Measurements from ENCODE around the gene CMYA5. TPM values are rescaled to one million over a fixed set of nuclear protein-coding genes. Genes with fewer than 3 reads are reported as not detected.

CMYA5 gene
- total RNA-seq, 2 donors from 2014 or later, result 0.64 to 1.5 TPM

DNA sequence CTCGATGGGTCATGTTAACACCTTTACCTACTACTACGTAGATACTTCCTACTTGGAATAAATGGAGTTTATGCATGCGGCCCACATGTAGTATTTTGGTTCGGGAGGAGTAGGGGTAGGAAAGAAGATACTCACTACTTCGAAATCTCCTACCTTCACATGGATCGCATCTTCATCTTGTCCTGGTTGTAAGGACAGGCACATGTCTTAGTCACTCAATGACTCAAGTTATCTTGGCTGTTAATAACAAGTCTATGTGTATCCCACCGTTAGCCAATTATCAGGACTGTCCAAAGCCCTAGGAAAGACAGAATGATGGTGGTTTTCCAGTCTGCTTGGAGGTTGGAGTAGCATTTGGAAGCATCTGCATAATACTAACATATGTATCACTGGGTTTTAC is 24.1 kb downstream of the CMYA5 start:
- no peak for ATAC-seq
- DNase-seq (ENCODE audit: low spot score), result no peak
- no peak overlapping the region for H3K4me3 Mint-ChIP-seq
- no peak overlapping the region for H3K27ac Mint-ChIP-seq
- H3K9me3 Mint-ChIP-seq, result no peaks in the 10 kb centered on the region
- no peaks in the 10 kb centered on the region for H3K4me1 Mint-ChIP-seq (ENCODE audit: low read depth in 2 of 2)
- H3K27me3 Mint-ChIP-seq, result no peaks in the 10 kb centered on the region
- no peaks in the 10 kb centered on the region for H3K36me3 Mint-ChIP-seq

DNA sequence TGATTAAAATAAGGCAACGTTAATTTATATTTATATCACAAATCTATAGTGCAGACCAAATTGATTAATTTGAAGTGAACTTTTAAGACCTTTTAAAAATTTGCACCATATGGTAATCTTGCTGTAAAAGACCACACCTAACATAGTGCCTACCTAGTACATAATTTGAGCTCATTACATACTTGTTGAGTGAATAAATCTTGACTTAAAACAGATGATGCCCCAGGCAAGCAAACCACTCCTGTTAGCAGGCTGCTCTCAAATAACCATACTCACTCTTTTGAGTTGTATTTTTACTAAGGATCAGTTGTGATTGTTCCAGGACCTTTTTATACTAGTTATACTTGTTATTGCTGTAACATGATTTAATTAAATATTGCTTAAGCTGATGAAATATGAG is 27.2 kb downstream of the CMYA5 start:
- Mint-ChIP-seq H3K4me3 (no peak overlapping the region), H3K27ac (no peak overlapping the region), H3K4me1 (ENCODE audit: low read depth in 2 of 2) (no peaks in the 10 kb centered on the region), H3K27me3 (peaks cover 0 to 7% of the 10 kb centered on the region in 2 donors), H3K9me3 (peaks cover 5% of the 10 kb centered on the region), H3K36me3 (peaks cover 15% of the 10 kb centered on the region)
- ATAC-seq (no peak), DNase-seq (ENCODE audit: low spot score) (no peak)

DNA sequence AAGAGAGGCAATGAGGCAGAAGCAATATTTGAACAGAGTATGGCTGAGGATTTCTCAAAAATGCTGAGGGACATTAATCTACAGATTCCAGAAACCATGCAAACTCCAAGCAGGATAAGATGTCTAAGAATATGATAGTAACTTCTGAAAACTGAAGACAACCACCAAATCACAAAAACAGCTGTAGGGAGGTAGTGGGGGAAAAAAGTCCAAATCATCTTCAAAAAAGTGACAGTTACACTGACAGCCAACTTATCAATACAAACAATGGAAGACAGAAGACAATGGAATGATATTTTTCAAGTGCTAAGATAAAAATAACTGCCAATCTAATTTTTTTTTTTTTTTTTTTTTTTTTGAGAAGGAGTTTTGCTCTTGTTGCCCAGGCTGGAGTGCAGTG is 30.5 kb downstream of the CMYA5 start:
- peaks cover 0 to 14% of the 10 kb centered on the region in 2 donors for H3K27me3 Mint-ChIP-seq
- no peak overlapping the region for H3K4me3 Mint-ChIP-seq

DNA sequence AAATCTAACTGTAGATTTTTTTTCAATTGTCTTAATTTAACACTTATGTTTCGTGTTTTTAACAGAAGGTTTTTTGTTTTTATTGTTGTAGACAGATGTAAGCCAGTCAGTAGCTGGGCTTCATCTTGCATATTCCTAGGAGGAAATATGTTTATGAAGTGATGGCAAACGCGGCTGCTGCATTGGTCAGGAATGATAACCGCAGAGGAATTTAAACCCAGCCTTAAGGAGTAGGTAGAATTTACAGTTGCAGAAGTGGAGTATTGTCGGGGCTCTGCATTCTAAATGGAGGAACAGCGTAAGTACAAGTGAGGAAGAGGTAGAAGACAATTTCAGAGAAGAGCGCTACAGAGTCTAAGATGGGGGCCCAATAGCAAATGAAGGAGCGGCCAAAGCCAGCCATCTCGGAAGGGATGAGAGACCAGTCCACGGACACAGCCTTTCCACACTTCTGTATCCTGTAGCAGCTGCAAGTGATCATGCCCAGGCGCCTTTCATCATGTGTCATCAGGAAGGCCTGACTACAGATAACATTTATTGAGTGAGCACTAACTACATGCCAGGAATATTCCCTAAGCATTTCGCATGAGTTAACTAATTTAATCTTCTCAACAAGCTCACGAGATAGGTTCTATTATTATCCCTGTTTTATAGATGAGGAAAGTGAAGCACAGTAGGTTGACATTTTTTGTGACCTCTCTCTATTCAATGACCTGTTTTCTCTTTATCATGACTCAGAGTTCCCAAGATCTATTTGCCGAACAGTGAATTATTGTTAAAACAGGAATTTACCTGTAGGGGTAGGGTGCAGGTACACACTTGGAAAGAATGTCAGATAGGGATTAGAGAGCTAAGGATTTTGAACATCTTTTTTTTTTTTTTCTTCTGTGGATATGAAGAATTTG is 38.1 kb downstream of the CMYA5 start:
- Mint-ChIP-seq H3K4me3 (no peak overlapping the region), H3K27me3 (peaks cover 37 to 58% of the 10 kb centered on the region in 2 donors), H3K9me3 (no peaks in the 10 kb centered on the region), H3K27ac (no peak overlapping the region), H3K36me3 (no peaks in the 10 kb centered on the region), H3K4me1 (ENCODE audit: low read depth in 2 of 2) (peaks cover 7 to 9% of the 10 kb centered on the region in 2 donors)
- DNase-seq (ENCODE audit: low spot score) (no peak), ATAC-seq (no peak)

More for the DNA sequence above, 30.5 kb downstream of the CMYA5 start:
- DNase-seq (ENCODE audit: low spot score) (no peak), ATAC-seq (no peak)
- peaks cover 15% of the 10 kb centered on the region for H3K36me3 Mint-ChIP-seq
- H3K27ac Mint-ChIP-seq, result no peak overlapping the region
- H3K4me1 Mint-ChIP-seq (ENCODE audit: low read depth in 2 of 2), result no peaks in the 10 kb centered on the region
- peaks cover 5% of the 10 kb centered on the region for H3K9me3 Mint-ChIP-seq

DNA sequence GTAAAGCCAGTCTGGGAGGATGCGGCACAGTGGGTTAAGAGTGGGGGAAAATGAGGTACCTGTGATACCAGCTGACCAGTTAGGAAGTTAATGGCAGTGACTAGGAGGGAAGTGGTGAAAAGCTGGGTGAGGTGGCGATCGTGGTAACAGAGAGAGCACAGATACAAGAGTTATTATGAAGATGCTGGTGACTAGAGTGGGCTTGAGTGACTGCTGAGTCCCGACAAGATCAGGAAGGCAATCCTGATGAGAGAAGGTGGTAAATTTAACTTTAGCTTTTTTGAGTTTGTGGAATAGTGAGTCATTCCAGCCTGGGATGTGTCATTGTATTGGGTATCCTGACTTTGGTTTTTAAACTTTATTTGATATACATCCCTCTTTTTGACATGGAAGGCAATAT is 38.8 kb downstream of the CMYA5 start:
- Mint-ChIP-seq H3K36me3 (no peaks in the 10 kb centered on the region), H3K4me1 (ENCODE audit: low read depth in 2 of 2) (peaks cover 7 to 9% of the 10 kb centered on the region in 2 donors), H3K27ac (no peak overlapping the region), H3K4me3 (no peak overlapping the region), H3K27me3 (peaks cover 40 to 61% of the 10 kb centered on the region in 2 donors), H3K9me3 (no peaks in the 10 kb centered on the region)
- no peak for ATAC-seq
- no peak for DNase-seq (ENCODE audit: low spot score)

DNA sequence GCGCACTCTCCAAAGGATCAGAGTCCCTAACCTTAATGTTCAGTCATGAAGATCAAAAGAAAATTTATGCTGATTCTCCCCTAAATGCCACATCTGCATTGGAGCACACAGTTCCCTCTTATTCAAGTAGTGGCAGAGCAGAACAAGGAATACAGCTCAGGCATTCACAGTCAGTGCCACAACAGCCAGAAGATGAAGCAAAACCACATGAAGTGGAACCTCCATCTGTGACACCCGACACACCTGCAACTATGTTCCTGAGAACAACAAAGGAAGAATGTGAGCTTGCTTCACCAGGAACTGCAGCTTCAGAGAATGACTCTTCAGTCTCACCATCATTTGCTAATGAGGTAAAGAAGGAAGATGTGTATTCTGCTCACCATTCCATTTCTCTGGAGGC is 40.0 kb downstream of the CMYA5 start:
- no peak for DNase-seq (ENCODE audit: low spot score)
- ATAC-seq, result no peak
- Mint-ChIP-seq H3K27ac (no peak overlapping the region), H3K4me3 (no peak overlapping the region), H3K36me3 (no peaks in the 10 kb centered on the region), H3K27me3 (peaks cover 50 to 69% of the 10 kb centered on the region in 2 donors), H3K4me1 (ENCODE audit: low read depth in 2 of 2) (peaks cover 7 to 9% of the 10 kb centered on the region in 2 donors), H3K9me3 (no peaks in the 10 kb centered on the region)

DNA sequence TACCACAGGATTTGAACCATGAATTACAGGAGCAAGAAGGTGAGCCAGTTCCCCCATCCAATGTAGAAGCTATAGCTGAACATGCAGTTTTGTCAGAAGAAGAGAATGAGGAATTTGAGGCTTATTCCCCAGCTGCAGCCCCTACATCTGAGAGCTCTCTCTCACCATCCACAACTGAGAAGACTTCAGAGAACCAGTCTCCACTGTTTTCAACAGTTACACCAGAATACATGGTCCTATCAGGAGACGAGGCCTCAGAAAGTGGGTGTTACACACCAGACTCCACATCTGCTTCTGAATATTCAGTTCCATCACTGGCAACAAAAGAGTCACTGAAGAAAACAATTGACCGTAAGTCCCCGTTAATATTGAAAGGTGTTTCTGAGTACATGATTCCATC is 40.9 kb downstream of the CMYA5 start:
- ATAC-seq (no peak), DNase-seq (ENCODE audit: low spot score) (no peak)

DNA sequence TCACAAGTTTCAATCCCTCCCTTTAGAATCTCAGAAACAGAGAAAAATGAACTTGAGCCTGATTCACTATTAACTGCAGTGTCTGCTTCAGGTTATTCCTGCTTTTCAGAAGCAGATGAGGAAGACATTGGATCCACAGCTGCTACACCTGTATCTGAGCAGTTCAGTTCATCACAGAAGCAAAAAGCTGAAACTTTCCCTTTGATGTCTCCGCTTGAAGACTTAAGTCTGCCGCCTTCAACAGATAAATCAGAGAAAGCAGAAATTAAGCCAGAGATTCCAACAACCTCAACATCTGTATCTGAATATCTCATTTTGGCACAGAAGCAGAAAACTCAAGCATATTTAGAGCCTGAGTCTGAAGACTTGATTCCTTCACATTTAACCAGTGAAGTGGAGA is 42.1 kb downstream of the CMYA5 start:
- H3K4me1 Mint-ChIP-seq (ENCODE audit: low read depth in 2 of 2), result peaks cover 19 to 20% of the 10 kb centered on the region in 2 donors

More for the DNA sequence above, 40.9 kb downstream of the CMYA5 start:
- Mint-ChIP-seq H3K36me3 (no peaks in the 10 kb centered on the region), H3K4me1 (ENCODE audit: low read depth in 2 of 2) (peaks cover 8 to 9% of the 10 kb centered on the region in 2 donors), H3K4me3 (no peak overlapping the region), H3K27me3 (peaks cover 54 to 64% of the 10 kb centered on the region in 2 donors), H3K27ac (no peak overlapping the region), H3K9me3 (no peaks in the 10 kb centered on the region)

DNA sequence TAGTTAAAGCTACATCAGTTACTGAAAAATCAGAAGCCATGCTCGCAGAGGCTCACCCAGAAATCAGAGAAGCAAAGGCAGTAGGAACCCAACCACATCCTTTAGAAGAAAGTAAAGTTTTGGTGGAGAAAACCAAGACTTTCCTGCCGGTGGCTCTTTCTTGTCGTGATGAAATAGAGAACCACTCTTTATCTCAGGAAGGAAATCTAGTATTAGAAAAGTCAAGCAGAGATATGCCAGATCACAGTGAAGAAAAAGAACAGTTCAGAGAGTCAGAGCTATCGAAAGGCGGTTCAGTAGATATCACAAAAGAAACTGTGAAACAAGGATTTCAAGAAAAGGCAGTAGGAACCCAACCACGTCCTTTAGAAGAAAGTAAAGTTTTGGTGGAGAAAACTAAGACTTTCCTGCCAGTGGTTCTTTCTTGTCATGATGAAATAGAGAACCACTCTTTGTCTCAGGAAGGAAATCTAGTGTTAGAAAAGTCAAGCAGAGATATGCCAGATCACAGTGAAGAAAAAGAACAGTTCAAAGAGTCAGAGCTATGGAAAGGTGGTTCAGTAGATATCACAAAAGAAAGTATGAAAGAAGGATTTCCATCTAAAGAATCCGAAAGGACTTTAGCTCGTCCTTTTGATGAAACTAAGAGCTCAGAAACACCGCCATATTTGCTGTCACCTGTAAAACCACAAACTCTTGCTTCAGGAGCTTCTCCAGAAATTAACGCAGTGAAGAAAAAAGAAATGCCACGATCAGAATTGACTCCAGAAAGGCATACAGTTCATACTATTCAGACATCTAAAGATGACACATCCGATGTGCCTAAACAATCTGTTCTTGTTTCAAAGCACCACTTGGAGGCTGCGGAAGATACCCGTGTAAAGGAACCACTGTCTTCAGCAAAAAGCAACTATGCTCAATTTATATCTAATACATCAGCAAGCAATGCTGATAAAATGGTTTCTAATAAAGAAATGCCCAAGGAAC is 47.2 kb downstream of the CMYA5 start:
- Mint-ChIP-seq H3K4me1 (ENCODE audit: low read depth in 2 of 2) (peaks cover 17 to 21% of the 10 kb centered on the region in 2 donors), H3K27me3 (peaks cover 49 to 54% of the 10 kb centered on the region in 2 donors), H3K27ac (peak overlapping the region; percentile 4 to 34), H3K4me3 (peak overlapping the region; percentile 65), H3K9me3 (no peaks in the 10 kb centered on the region), H3K36me3 (peaks cover 12% of the 10 kb centered on the region)
- peak in 1 of 2 donors; percentile 72 for ATAC-seq
- no peak for DNase-seq (ENCODE audit: low spot score)

More for the DNA sequence above, 42.1 kb downstream of the CMYA5 start:
- DNase-seq (ENCODE audit: low spot score), result no peak
- Mint-ChIP-seq H3K4me3 (no peak overlapping the region), H3K27me3 (peaks cover 64 to 76% of the 10 kb centered on the region in 2 donors), H3K36me3 (peaks cover 7% of the 10 kb centered on the region), H3K9me3 (no peaks in the 10 kb centered on the region), H3K27ac (no peak overlapping the region)
- ATAC-seq, result no peak

DNA sequence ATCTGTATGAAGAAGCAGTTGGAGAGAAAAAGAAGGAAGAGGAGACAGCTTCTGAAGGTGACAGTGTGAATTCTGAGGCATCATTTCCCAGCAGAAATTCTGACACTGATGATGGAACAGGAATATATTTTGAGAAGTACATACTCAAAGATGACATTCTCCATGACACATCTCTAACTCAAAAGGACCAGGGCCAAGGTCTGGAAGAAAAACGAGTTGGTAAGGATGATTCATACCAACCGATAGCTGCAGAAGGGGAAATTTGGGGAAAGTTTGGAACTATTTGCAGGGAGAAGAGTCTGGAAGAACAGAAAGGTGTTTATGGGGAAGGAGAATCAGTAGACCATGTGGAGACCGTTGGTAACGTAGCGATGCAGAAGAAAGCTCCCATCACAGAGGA is 48.7 kb downstream of the CMYA5 start:
- H3K9me3 Mint-ChIP-seq, result no peaks in the 10 kb centered on the region

DNA sequence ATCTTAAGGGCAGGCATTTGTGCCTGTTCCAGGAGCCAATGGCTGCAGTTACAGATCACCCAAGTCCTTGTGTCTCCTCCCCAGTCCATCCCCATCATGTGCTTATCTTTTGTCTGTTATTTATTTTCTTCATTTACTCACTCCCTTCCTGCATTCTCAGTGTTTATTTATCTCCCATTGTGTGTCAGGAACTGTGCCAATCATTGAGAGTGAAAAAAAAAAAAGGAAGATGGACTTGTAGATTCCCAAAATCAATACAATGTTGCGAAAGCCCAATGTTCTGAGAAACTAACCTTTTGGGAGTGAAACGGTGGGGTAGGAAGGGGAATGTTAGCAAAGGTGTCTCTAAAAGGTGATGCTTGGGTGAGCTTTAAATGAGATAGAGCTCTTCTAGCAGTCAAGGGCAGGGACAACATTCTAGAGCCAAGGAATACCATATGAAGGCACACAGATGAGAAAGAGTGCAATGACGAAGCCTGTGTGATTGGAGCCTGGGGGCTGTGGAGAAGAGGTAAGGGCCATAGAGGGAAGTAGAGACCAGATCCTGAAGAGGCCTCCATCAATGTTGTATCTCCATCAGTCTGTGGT is 53.0 kb downstream of the CMYA5 start:
- peaks cover 0 to 3% of the 10 kb centered on the region in 2 donors for H3K4me1 Mint-ChIP-seq (ENCODE audit: low read depth in 2 of 2)
- peaks cover 5% of the 10 kb centered on the region for H3K36me3 Mint-ChIP-seq
- H3K27ac Mint-ChIP-seq, result no peak overlapping the region
- no peaks in the 10 kb centered on the region for H3K9me3 Mint-ChIP-seq
- peaks cover 22 to 47% of the 10 kb centered on the region in 2 donors for H3K27me3 Mint-ChIP-seq
- no peak for DNase-seq (ENCODE audit: low spot score)
- no peak for ATAC-seq
- no peak overlapping the region for H3K4me3 Mint-ChIP-seq

More for the DNA sequence above, 48.7 kb downstream of the CMYA5 start:
- Mint-ChIP-seq H3K27ac (peak overlapping the region in 1 of 2 donors; percentile 34), H3K36me3 (peaks cover 12% of the 10 kb centered on the region), H3K4me3 (no peak overlapping the region), H3K27me3 (peaks cover 48 to 61% of the 10 kb centered on the region in 2 donors), H3K4me1 (ENCODE audit: low read depth in 2 of 2) (peaks cover 17 to 21% of the 10 kb centered on the region in 2 donors)
- ATAC-seq (no peak), DNase-seq (ENCODE audit: low spot score) (no peak)

DNA sequence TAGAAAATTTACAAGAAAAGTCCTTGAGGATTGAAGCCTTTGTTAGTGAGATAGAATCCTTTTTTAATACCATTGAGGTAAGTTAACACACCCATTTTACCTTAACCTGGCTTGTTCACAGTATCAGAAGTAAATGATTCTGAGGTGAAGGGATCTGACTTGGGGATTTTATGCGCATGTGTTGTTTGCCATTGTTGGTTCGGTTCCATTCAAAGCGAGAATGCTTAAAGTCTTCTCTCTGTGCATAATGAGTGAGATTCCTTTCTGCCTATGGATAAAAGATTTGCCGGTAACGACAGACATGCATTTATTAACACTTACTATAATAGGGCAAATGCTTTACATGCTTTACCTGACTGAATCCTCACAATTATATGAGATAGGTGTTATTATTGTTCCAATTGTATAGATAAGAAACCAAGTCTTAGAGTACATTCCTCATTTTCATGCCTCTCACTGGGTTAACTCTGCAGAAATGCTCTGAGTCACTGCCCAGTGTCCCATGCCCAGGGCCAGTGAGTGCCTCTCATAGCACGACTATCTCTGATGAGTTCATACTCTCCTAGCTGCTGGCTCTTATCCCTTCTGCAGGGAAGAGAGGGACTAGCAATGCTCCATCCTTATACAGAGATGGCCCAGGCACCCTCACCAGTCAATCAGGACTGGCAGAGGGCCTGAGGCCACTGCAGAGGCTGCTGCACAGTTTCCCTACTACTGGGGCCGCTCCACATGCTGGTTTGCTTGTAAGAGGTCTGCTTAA is 54.4 kb downstream of the CMYA5 start:
- peaks cover 10 to 34% of the 10 kb centered on the region in 2 donors for H3K27me3 Mint-ChIP-seq
- H3K27ac Mint-ChIP-seq, result no peak overlapping the region
- no peaks in the 10 kb centered on the region for H3K36me3 Mint-ChIP-seq
- H3K9me3 Mint-ChIP-seq, result no peaks in the 10 kb centered on the region
- H3K4me3 Mint-ChIP-seq, result no peak overlapping the region
- ATAC-seq, result no peak
- H3K4me1 Mint-ChIP-seq (ENCODE audit: low read depth in 2 of 2), result peaks cover 0 to 3% of the 10 kb centered on the region in 2 donors
- no peak for DNase-seq (ENCODE audit: low spot score)

DNA sequence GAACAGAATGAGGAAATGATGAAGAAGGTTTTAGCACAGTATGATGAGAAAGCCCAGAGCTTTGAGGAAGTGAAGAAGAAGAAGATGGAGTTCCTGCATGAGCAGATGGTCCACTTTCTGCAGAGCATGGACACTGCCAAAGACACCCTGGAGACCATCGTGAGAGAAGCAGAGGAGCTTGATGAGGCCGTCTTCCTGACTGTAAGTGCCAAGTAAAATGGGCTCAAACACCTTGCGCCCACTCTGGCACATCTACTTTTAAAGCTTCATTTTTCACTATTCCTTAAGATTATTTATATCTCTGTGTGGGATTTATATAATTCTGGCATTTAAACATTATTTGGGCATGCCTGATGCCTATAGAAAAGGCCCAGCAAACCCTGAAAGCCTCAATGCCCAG is 55.6 kb downstream of the CMYA5 start:
- H3K27ac Mint-ChIP-seq, result no peak overlapping the region
- H3K9me3 Mint-ChIP-seq, result no peaks in the 10 kb centered on the region
- peaks cover 0 to 3% of the 10 kb centered on the region in 2 donors for H3K4me1 Mint-ChIP-seq (ENCODE audit: low read depth in 2 of 2)
- H3K4me3 Mint-ChIP-seq, result no peak overlapping the region
- no peaks in the 10 kb centered on the region for H3K36me3 Mint-ChIP-seq
- peaks cover 10 to 33% of the 10 kb centered on the region in 2 donors for H3K27me3 Mint-ChIP-seq
- no peak for ATAC-seq
- no peak for DNase-seq (ENCODE audit: low spot score)

Measured in natural killer cell treated with Interleukin-12 subunit alpha and Interleukin-12 subunit beta and Interleukin-15 and Interleukin-18, amount 100 ng/mL, for 72 hours (primary cell).